Measurements from ENCODE around the gene CNOT6L. TPM values are rescaled to one million over a fixed set of nuclear protein-coding genes. Genes with fewer than 3 reads are reported as not detected.
"Not testable (repeated sequence)": the region's sequence is repeated elsewhere in the genome, so short reads cannot be mapped to it uniquely, and the experiment has no call there.

The CNOT6L gene
- total and polyA plus RNA-seq, 2 donors from 2014 or later: 5.8 to 73.3 TPM

GRCh38 chr4:77734928-77735327 is 84.2 kb downstream of the CNOT6L start:
- Histone ChIP-seq H3K4me3 (ENCODE audit: low read length in 3 of 3) (no peak overlapping the region), H3K27me3 (ENCODE audit: control insufficient read depth, insufficient read depth, low read length) (no peaks in the 10 kb centered on the region), H3K36me3 (ENCODE audit: control insufficient read depth in 2 of 3, insufficient read depth in 3 of 3, low read length in 3 of 3) (peaks cover 0 to 7% (median 2%) of the 10 kb centered on the region in 3 donors), H3K4me1 (ENCODE audit: control insufficient read depth in 2 of 3, insufficient read depth in 2 of 3, low read depth in 1 of 3, low read length in 3 of 3) (no peaks in the 10 kb centered on the region), H3K27ac (ENCODE audit: low read depth in 2 of 2, low read length in 2 of 2) (no peak overlapping the region), H3K9me3 (ENCODE audit: control insufficient read depth in 2 of 3, insufficient read depth in 1 of 3, low read length in 3 of 3) (no peaks in the 10 kb centered on the region), H3K9ac (ENCODE audit: low read length in 3 of 3) (no peak overlapping the region)
- intact Hi-C loops (cut with DNase I): no loop called here
- TF ChIP-seq, protein P1, sequence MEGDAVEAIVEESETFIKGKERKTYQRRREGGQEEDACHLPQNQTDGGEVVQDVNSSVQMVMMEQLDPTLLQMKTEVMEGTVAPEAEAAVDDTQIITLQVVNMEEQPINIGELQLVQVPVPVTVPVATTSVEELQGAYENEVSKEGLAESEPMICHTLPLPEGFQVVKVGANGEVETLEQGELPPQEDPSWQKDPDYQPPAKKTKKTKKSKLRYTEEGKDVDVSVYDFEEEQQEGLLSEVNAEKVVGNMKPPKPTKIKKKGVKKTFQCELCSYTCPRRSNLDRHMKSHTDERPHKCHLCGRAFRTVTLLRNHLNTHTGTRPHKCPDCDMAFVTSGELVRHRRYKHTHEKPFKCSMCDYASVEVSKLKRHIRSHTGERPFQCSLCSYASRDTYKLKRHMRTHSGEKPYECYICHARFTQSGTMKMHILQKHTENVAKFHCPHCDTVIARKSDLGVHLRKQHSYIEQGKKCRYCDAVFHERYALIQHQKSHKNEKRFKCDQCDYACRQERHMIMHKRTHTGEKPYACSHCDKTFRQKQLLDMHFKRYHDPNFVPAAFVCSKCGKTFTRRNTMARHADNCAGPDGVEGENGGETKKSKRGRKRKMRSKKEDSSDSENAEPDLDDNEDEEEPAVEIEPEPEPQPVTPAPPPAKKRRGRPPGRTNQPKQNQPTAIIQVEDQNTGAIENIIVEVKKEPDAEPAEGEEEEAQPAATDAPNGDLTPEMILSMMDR (IDR thresholded peaks at IDR 0.05; ENCODE audit: borderline replicate concordance, extremely low read depth, insufficient read depth): no peak
- FAIRE-seq (no peak), DNase-seq (no peak)

DNA sequence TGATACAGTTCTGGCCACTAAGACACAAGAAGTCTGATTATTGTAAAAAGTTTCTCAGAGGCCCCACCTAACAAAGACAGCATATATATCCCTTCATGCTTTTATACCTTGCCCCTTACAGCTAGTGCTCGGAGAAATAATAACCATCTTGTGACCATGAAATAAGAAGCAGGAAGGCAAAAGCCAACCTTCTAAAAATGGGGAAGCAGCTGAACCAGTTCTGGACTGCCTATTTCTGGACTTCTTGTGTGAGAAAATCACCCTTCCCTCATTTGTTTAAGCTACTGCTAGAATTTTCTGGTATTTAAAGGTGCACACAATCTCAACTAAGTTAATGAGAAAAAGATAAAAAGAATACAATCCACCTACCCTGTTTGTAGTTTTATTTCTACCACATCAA is 87.5 kb downstream of the CNOT6L start:
- TF ChIP-seq, protein P1 (IDR thresholded peaks at IDR 0.05; ENCODE audit: borderline replicate concordance, extremely low read depth, insufficient read depth): no peak

DNA sequence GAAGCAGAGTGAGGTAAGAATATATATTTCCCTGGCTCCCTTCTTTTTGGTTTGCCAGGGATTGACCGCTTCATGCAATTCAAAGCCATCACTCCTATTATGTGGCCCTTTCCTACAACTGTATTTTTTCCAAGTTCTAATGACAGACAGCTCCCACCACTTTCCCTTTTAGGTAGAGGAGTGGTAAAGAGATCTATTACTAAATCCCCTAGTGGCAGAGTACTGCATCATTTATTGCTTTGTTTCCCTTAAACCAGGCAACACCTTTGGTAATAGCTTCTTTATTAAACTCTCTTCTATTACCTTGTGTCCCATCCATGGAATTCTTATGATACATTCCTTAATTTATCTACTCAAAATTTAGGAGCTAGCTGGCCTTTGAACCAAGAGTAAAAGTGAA is 90.7 kb downstream of the CNOT6L start:
- TF ChIP-seq, protein P1 (IDR thresholded peaks at IDR 0.05; ENCODE audit: borderline replicate concordance, extremely low read depth, insufficient read depth): no peak
- no peak overlapping the region for H3K9ac ChIP-seq (ENCODE audit: low read length in 3 of 3)
- no peak overlapping the region for H3K4me3 ChIP-seq (ENCODE audit: low read length in 3 of 3)
- DNase-seq (no peak), FAIRE-seq (no peak)
- no peaks in the 10 kb centered on the region for H3K4me1 ChIP-seq (ENCODE audit: control insufficient read depth in 2 of 3, insufficient read depth in 2 of 3, low read depth in 1 of 3, low read length in 3 of 3)
- H3K27ac ChIP-seq (ENCODE audit: low read depth in 2 of 2, low read length in 2 of 2): no peak overlapping the region
- H3K27me3 ChIP-seq (ENCODE audit: control insufficient read depth, insufficient read depth, low read length): no peaks in the 10 kb centered on the region
- intact Hi-C loops (cut with DNase I): no loop called here
- peaks cover 5 to 10% (median 7%) of the 10 kb centered on the region in 3 donors for H3K36me3 ChIP-seq (ENCODE audit: control insufficient read depth in 2 of 3, insufficient read depth in 3 of 3, low read length in 3 of 3)
- no peaks in the 10 kb centered on the region for H3K9me3 ChIP-seq (ENCODE audit: control insufficient read depth in 2 of 3, insufficient read depth in 1 of 3, low read length in 3 of 3)

More for the DNA sequence above, 87.5 kb downstream of the CNOT6L start:
- H3K9ac ChIP-seq (ENCODE audit: low read length in 3 of 3): no peak overlapping the region
- intact Hi-C loops (cut with DNase I): no loop called here
- no peaks in the 10 kb centered on the region for H3K9me3 ChIP-seq (ENCODE audit: control insufficient read depth in 2 of 3, insufficient read depth in 1 of 3, low read length in 3 of 3)
- no peak for DNase-seq
- H3K36me3 ChIP-seq (ENCODE audit: control insufficient read depth in 2 of 3, insufficient read depth in 3 of 3, low read length in 3 of 3): peaks cover 5 to 7% (median 5%) of the 10 kb centered on the region in 3 donors
- H3K27me3 ChIP-seq (ENCODE audit: control insufficient read depth, insufficient read depth, low read length): no peaks in the 10 kb centered on the region
- H3K4me1 ChIP-seq (ENCODE audit: control insufficient read depth in 2 of 3, insufficient read depth in 2 of 3, low read depth in 1 of 3, low read length in 3 of 3): no peaks in the 10 kb centered on the region
- no peak overlapping the region for H3K27ac ChIP-seq (ENCODE audit: low read depth in 2 of 2, low read length in 2 of 2)
- FAIRE-seq: no peak
- no peak overlapping the region for H3K4me3 ChIP-seq (ENCODE audit: low read length in 3 of 3)

DNA sequence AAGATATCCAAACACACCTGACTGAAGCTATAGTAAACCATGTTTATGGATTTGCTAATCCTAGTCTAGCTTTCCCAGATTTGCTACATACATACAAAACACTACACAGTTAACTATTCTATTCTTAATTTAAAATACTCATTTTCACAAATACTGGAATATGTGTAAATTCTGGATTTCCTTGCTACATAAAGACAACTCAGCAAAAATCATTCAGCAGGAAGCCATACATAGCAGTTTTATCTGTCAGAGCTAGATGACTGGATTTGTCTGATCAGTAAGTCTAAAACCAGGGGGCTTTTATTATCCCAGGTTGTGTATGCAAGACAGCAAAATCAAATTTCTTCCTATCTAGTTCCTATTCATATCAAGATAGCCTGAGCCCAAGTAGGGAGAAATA is 98.1 kb downstream of the CNOT6L start:
- H3K4me3 ChIP-seq (ENCODE audit: low read length in 3 of 3): no peak overlapping the region
- no peaks in the 10 kb centered on the region for H3K9me3 ChIP-seq (ENCODE audit: control insufficient read depth in 2 of 3, insufficient read depth in 1 of 3, low read length in 3 of 3)
- H3K9ac ChIP-seq (ENCODE audit: low read length in 3 of 3): no peak overlapping the region
- H3K36me3 ChIP-seq (ENCODE audit: control insufficient read depth in 2 of 3, insufficient read depth in 3 of 3, low read length in 3 of 3): peaks cover 0 to 2% (median 0%) of the 10 kb centered on the region in 3 donors
- intact Hi-C loops (cut with DNase I): no loop called here
- H3K4me1 ChIP-seq (ENCODE audit: control insufficient read depth in 2 of 3, insufficient read depth in 2 of 3, low read depth in 1 of 3, low read length in 3 of 3): no peaks in the 10 kb centered on the region
- TF ChIP-seq, protein P1 (IDR thresholded peaks at IDR 0.05; ENCODE audit: borderline replicate concordance, extremely low read depth, insufficient read depth): no peak
- H3K27ac ChIP-seq (ENCODE audit: low read depth in 2 of 2, low read length in 2 of 2): no peak overlapping the region
- DNase-seq (no peak), FAIRE-seq (no peak)
- H3K27me3 ChIP-seq (ENCODE audit: control insufficient read depth, insufficient read depth, low read length): no peaks in the 10 kb centered on the region

- intact Hi-C loops (cut with DNase I); H3K4me1 ChIP-seq (ENCODE audit: control insufficient read depth in 2 of 3, insufficient read depth in 2 of 3, low read depth in 1 of 3, low read length in 3 of 3); DNase-seq; H3K9ac ChIP-seq (ENCODE audit: low read length in 3 of 3); H3K36me3 ChIP-seq (ENCODE audit: control insufficient read depth in 2 of 3, insufficient read depth in 3 of 3, low read length in 3 of 3); H3K27ac ChIP-seq (ENCODE audit: low read depth in 2 of 2, low read length in 2 of 2); H3K9me3 ChIP-seq (ENCODE audit: control insufficient read depth in 2 of 3, insufficient read depth in 1 of 3, low read length in 3 of 3); H3K27me3 ChIP-seq (ENCODE audit: control insufficient read depth, insufficient read depth, low read length); H3K4me3 ChIP-seq (ENCODE audit: low read length in 3 of 3); FAIRE-seq: not testable (repeated sequence)
Measured at GRCh38 chr4:77718500-77718899, 100.7 kb downstream of the CNOT6L start.
